ENCODE measurements around the gene ZDHHC14.

Gene ZDHHC14

DNA sequence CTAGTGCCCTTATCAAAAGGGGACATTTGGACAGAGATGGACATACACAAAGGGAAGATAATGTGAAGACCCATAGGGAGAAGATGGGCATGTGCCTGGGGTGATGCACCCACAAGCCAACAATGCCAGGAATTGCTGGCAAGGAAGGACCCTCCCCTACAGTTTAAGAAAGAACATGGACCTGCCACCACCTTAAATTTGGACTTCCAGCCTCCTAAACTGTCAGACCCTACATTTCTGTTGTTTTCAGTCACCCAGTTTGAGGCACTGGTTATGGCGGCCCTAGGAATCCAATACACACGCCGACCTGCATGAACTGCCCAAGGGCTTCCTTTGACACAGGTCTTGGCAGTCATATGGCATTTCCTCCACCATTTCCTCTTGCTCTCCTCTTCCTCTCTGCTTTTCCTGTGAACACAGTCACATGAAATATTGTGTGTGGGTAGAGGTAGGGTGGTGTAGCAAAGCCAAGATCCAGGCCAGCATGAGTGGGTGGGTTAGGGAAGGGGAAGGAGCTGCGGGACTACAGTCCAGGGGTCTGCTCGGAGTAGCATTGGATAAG lies 115.6 kb downstream of the ZDHHC14 start:
- no peak for DNase-seq

DNA sequence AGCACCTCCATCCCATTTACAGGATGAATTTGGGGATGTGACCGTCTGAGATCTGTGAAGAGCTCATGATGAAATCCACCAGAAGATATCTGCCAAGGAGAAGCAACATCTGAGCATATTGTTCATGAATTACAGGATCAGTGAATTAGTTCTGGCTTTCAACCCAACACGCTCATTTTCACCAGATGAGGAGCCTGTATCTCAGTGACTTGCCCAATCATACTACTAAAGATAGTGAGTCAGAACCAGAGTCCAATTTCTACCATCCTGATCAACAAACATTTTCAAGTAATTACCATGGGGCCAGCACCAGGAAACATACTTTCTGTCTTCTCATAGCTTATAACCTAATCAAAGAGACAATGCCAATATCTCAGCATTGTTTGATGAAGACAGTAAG lies 116.6 kb downstream of the ZDHHC14 start:
- no peak for DNase-seq

DNA sequence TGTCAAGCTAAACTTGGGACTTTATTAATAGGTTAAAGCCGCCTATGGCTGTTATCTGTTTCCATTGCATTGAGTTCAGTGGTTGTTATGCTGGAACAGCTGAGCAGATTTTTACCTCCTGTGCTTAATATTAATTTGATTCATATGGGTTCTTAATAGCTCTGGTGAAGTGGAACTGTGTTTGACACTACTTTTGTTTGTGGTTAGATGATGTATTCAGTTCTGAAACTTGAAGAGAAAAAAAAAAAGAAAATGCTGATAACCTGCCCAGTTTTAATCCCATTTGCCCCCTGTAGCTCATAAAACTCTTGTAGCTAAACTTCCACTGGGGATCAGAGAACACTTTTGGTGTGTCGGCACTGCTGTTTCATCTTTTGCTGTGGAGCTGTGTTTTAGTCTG lies 117.8 kb downstream of the ZDHHC14 start:
- DNase-seq = no peak

DNA sequence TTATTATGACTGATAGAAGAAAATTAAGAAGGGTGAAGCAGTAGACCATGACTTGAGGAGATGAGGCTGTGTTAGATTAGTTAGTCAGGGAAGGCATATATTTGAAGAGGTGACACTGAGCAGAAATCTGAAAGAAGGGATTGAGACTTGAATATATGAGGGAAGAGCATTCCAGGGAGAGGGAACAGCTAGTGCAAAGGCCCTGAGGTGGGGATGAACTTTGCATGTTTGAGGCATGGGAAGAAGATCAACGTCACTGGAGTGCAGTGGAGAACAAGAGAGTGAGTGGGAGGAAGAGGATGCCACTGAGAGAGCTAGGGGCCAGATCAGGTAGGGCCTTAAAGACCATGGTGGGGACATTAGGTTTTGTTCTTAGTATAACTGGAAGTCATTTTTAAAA lies 119.0 kb downstream of the ZDHHC14 start:
- DNase-seq = no peak

DNA sequence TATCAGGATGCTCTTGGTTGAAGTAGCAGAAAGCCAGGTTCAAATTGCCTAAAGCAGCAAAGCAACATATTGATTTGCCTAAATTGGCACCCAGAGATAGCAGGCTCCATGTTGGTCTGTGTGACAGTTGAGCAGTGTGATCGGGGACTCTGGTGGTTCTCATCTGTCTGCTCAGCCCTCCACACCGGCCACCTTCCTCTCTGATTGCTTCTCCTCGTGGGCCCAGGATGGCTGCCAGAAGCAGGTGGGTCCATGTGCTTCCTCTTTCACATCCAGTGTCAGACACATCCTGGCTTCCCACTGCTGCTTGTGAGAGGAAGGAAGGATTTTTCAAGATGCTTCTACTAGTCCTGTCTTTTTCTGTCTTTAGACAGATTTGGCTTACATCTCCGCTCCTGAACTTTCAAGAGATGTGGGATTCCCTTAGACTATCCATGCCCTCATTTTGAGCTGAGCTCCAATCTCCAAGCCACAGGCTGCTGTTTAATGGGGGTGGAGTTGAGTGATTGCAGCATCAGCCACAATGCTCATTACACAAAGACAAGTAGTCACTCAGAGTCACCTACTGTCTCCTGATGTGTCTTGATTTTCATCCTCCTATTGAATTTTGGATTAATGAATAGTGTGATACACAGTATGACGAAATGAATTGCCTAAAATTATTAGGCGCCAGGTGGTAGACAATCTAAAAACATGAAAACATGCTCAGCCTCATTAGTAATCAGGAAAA lies 122.2 kb downstream of the ZDHHC14 start:
- no peak for DNase-seq

DNA sequence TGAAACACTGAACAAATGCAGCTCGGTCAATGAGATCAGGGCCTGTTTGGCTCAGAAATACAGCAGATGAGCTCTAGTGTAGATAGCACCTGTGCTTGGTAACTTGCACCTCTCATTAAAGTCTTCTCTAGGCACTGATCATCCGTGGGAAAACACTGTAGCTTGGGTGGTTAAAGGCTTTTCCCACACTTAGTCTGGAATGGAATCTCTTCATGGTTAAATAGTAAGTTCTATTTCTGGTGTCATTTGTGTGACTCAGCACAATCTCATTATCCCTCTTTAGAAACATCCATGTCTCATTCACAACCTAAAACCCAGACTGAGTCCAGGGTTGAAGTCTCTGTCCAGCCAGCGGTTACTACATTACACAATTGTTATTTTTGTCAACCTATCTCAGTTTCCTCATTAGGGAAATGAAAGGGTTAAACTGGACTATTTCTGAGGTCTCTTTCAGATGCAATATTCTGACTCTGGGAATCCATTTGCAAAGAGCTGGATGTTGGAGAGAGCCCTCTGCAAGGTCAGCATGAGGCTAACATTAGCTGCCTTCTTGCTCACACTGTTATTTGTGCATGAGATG lies 125.0 kb downstream of the ZDHHC14 start:
- no peak for DNase-seq

DNA sequence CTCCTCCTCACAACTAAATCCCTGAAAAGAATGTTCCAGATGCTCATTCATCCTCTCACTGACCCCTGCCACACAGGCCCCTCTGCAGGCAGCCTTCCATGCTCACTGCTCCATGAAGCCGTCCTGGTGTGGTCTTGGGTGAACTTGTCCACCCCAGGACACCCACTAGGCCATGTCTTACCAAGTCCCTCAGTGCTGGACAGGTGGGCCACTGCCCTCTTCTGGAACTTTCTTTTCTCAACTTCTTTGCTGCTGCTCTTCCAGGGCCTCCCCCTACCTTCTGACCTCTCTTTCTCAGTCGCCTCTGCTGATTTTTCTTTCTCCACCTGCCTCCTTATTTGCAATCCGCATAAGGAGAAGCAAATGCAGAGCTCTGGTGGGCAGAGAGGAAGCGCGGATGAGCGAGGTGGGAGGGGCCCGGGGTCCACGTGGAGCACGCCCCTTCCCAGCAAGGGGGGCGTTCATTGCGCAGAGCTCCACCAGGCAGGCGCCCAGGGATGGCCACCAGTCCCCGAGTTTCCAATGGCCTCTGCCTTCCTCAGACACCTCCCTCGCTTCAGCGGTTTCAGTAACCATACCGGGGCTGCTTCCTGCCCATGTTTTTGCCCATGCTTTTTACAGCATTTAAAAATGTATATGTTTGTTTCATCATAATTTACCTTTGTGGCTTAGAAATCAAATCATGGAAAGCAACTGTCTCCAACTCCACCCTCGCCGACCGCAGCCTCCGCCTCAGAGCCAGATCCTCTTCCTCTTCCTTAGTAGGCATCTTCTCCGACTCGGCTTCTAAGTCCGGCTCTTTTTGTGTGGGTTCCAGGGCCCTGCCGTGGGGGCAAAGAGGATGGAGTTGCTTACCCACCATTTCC lies 129.6 kb downstream of the ZDHHC14 start:
- peak; percentile 4 for DNase-seq

DNA sequence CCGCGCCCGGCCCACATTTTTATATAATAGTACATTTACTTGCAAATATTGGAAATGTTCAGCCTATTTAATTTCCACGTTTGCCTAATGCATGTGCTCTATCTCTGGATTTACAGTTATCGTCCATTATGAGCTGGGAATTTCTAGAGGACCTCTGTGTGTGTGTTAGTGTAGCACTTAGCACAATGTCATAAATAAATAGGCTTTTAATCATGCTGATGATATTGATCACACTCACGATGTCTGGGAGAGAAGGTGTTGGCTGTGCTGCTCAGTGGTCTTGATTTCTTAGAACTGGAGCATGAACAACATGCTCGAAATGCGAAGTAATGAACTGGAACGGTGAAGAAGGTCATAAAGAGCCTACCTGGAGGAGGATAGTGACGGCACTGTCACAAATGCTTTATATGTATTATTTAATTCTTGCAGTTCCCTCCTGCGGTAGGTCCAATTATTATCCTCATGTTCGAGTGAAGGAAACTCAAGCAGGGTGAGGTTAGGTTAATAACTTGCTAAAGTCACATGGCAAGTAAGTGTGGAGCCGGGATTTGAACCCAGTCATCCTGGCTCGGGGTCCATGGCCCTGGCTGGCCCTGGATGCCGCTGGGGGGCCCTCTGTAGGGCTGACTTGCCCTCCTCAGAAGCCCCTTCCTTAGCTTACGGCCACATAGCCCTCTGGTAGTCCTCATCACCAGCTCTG lies 130.8 kb downstream of the ZDHHC14 start:
- no peak for DNase-seq

DNA sequence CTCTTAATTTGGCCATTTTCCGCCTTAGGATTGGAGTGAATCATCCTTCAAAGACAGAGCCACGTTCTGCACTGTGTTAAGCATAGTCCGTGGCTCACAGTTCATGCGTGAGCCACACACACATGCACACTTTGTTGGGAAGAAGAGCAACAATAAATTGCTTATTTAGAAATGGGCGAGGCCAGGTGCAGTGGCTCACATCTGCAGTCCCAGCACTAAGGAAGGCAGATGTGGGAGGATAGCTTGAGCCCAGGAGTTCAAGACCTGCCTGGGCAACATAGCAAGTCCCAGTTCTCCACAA lies 131.3 kb downstream of the ZDHHC14 start:
- no peak for DNase-seq

DNA sequence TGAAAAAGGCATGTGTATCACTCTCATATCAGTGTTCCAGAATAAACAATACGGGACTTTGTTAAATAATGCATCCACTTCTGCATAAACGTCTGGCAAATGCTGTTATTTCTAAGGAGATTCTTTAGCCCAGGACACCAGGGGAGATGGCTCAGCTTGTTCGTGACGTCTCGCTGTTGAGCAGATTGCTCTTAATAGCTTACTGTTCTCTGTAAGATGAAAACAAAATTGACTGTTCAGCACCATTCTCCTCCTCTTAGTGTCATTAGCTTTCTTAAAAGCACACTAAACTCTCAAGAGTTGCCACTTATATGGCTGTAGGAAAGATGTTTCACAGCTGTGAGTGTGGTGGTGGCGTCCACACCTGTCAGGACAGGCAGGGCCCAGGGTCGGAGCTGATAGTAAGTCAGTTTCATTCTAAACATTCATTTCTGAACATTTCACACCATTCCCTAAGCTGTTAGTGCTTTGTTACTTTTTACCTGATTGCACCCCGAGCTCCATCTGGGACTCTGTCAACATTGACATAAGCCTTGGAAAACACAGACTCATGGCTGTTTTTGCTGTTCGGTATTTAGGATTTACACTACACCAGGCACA lies 132.1 kb downstream of the ZDHHC14 start:
- no peak for DNase-seq

DNA sequence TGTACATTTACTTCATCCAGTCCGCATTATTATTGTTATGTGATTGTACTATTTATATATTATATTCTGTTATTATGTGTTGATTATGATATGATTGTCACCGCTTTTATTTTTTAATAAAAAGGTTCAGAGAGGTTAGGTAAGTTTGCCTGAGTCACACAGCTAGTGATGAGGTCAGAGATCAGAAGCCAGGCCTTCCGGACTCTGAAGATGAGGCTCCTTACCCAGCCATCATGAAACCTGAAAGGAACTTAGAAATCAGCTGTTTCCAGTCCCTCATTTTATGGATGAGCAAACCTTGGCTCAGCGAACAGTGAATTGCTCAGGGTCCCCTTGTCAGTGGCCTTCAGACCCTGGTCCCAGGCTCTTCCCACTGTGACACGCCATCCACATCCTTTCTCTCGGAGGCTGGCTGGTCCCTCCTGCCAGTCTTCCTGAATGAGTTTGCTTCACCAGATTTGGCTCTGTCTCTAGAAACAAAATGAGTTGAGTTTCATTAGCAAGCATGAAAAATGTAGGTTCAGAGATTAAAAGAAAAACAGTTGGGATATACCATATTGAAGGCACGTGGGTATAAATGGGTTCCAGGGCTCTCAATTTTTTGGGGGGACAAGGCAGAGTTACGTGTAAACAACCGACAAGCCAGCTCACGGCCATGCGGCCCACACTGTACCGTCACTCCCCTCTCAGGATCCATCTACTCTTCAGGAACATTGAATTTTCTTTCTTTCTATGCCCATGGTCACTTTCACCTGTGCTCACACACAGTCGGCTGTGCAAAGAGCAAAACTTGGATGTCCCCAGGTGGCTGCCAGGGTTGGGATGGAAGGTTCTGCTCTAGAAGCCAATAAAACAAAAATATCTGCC lies 132.9 kb downstream of the ZDHHC14 start:
- DNase-seq = no peak

DNA sequence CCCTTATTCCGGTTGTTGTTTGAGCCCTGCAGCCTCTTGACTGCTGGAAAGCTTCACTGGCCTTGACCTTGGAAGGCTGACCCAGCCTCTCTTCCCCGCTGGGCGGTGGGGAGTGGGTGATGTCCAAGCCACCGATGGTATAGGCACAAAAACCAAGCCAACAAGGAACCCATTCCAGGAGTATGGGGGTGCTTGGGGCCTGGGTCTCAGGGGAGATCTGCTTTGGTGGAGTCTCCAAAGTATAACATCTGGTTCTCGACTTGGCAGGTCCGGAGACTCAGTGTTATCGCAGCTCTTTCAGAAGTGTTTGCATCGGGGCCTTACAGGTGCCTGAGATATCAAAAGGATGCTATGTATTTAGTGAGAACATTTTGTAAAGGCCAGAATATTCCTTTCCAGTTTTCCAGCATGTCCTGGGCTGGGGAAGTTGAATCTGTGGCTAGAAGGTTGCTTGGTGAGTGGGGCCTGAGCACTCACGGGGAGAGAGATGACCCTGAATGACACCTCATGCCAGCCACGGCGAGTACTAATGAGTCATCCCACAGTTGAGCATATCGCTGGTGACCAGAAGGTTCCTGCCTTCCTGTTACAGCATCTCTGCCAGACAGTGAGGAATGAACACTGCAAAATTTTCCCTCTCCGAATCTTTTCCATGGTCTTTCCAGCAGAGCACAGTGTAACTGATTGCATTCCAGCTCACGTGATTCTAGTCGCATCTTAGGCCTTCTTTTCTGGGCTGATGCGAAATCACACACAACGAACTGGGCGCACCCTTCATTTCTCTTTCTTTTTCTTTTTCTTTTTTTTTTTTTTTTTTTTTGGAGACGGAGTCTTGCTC lies 133.9 kb downstream of the ZDHHC14 start:
- no peak for DNase-seq

DNA sequence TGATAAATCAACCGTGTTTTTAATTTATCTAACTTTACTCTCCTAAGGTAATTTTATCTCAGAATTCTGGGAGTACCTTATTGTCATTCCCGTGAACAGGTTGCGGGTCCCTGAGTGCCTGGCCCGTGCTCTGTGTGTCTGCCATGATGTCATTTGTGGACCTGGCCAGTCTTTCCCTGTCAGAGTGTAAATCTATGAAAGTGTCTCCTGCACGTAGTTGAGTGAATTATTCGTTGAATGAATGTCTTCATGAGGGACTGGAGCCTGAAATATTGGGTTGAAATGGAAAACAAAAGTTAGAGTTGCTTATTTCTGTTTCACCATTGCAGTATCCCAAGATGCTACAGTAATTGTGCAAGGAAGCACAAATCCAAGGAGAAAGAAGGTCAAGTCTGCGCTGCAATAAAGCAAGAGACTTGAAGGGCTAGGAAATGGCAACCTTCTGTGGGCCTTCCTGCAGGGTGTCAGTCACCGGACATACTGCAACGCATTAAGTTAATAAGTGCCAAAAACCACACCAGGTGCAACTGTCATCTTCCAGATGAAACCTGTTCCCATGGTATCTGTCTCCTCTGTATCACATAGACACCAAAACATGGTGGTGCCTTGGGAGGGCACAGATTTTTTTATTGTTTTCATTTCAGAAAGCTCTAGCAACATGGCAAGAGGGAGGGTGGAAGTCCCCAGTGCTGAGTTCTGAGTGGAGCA lies 135.5 kb downstream of the ZDHHC14 start:
- no peak for DNase-seq

DNA sequence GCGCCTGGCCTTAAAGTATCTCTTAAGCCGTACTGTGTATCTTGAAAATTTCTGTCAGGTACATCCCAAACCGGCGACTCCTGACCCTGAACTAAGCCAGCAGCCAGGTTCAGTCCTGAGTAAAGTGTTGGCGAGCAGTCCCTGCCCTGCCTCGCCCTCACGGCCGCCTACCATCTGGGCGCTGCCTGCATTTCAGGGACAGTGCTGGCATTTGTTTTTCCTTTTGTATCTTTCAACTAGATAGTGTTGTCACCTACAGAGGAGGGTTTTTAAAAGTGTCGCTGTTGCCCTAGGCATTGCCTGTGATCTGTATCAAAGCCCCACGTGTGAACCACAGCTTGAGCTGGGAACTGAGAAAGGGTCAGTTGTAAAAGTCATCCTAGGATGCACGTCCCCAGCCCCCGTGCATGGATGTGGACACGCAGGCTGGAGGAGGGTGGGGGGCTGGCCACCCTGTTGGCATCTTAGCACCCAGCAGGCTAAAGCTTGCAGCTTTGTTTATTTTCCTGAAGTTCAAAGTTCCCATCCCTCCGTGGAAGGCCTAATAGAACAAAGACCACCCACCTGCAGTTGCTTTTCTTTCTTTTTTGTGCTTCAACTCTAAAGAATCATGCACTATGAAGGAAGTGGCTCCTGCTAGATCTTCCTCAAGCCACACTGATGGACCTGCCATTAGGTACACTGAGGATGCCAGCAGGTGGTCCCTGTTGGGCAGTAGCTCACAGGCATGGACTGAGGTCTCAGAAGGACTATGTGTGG lies 136.8 kb downstream of the ZDHHC14 start:
- DNase-seq = no peak

DNA sequence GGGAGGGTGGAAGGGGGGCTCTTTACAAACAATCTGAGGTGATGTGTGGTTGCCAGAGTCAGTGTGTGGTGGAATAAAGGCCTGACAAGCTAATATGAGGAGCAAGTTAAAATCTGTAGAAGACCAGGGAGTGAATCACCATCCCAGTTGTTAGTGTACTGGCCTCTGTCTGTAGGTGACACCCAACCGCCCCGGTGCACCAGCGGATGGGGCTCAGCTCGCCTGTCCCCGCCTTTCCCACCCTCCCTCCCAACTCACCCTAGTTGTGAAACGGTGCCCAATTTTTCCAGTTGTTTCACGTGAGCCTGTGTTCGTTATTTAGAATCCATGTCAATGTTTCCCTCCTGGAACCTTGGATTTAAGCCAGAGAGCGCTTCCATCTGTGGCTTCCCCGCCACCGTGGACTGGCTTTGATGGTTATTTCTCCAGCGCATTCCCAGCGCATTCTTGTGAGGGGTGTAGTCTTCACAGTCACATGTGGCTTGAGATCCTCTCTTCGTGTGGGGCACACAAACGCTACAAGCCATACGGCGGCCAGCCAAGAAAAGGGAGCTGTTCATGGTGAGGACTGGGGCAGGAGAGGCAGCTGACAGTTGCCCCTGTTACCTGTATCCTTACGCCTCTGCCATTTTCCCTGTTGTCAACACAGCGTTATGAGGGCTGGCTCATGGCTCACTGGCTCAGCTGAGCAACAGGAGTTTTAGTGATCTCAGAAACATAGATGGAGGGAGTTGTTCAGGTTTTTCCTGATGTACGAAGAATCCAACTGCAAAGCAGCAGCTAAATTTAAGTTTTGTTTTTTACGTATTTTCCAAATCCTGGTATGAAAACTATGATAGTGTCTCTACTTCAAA lies 137.6 kb downstream of the ZDHHC14 start:
- DNase-seq = no peak

DNA sequence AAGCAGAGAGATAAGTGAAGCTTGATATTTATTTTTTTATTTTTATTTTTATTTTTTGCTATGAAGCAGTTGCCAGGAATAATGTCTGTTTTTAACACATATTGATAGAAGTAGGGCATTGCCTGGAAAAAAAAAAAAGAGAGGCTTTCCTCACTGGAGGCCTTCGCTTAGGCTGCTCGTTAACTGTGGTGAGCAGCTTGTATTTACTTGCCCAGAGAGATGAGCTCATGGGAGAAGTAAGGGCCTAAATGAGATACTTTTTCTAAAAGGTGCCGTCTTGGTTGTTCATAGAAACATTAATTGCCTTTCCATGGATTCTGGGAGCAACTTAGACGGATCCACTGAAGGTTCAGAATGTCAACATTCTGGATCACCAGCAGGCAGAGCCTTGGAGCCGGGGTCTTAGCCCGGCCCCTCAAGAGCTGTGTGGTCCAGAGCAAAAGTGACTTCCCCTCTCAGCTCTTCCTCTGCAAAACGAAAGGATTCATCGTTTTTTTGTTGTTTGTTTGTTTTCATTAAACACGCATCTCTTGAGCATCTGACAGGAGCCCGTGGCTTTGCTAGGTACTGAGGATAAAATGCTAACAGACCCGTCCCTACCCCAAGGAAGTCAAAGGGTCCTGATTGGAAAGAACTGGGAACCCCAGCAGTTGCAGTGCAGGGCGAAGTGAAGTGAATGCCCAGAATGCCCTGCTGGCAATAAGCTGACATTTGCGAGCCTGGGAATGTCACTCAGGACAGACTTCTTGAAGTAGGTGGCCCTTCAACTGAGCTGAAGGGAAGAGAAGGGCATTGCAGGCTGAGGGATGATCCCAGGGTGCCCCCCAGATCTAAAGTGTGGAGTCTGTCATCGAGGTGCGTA lies 138.5 kb downstream of the ZDHHC14 start:
- DNase-seq = no peak

DNA sequence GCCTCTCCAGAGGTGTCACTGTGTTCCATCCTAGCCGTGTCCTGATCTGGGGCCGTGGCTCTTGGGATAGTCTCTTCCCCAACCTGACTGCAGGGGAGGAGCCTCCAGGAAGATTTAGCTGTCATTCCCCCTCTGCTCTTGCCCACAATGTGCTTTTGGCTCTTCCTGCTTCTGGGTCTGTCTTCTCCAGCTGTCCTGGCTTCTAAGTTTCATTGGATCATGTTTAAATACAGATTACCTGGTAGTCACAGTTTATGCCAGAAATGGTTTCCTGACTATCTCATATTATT lies 139.1 kb downstream of the ZDHHC14 start:
- no peak for DNase-seq

Measured in activated naive CD4-positive, alpha-beta T cell treated with Interleukin-2 at 50 U/mL for 16 hours (primary cell).